Measurements from ENCODE around the gene GRAMD2A.

The GRAMD2A gene

GRCh38 chr15:72178976-72179585, 18.5 kb downstream of the GRAMD2A start:
- no peaks in the 10 kb centered on the region for H3K9me3 ChIP-seq (ENCODE audit: low read length)
- no peaks in the 10 kb centered on the region for H4K20me1 ChIP-seq (ENCODE audit: insufficient read depth, low read length)
- no peaks in the 10 kb centered on the region for H3K79me2 ChIP-seq (ENCODE audit: insufficient read depth, low read length)
- no peaks in the 10 kb centered on the region for H3K36me3 ChIP-seq (ENCODE audit: insufficient read depth, low read length)
- no peak overlapping the region for H3K27ac ChIP-seq (ENCODE audit: low read depth, low read length, poor library complexity, severe bottlenecking)
- no peaks in the 10 kb centered on the region; the same call in 1 of the 2 replicates for H3K27me3 ChIP-seq (ENCODE audit: insufficient read depth, low read length)
- no peak overlapping the region for H3K4me3 ChIP-seq (ENCODE audit: low read depth, low read length, poor library complexity, severe bottlenecking)
- H3K4me2 ChIP-seq (ENCODE audit: low read length): no peak overlapping the region
- H2AFZ ChIP-seq (ENCODE audit: low read length): no peak overlapping the region
- no peaks in the 10 kb centered on the region for H3F3A ChIP-seq (ENCODE audit: insufficient read depth, low read length)
- H3K9ac ChIP-seq (ENCODE audit: low read length): no peak overlapping the region
- no peaks in the 10 kb centered on the region for H3K9me2 ChIP-seq (ENCODE audit: low read depth, low read length)
- no peaks in the 10 kb centered on the region for H3K4me1 ChIP-seq (ENCODE audit: insufficient read depth, low read length, severe bottlenecking)
- TF ChIP-seq CTCF (IDR thresholded peaks at IDR 0.05; ENCODE audit: low read length) (no peak), EZH2 (IDR thresholded peaks at IDR 0.05; ENCODE audit: borderline replicate concordance, low read length) (no peak)

- Histone ChIP-seq H3F3A (ENCODE audit: insufficient read depth, low read length) (no peaks in the 10 kb centered on the region), H3K27ac (ENCODE audit: low read depth, low read length, poor library complexity, severe bottlenecking) (no peak overlapping the region), H3K9me3 (ENCODE audit: low read length) (no peaks in the 10 kb centered on the region), H3K36me3 (ENCODE audit: insufficient read depth, low read length) (no peaks in the 10 kb centered on the region), H3K9ac (ENCODE audit: low read length) (no peak overlapping the region), H3K79me2 (ENCODE audit: insufficient read depth, low read length) (no peaks in the 10 kb centered on the region), H3K4me2 (ENCODE audit: low read length) (no peak overlapping the region), H3K27me3 (ENCODE audit: insufficient read depth, low read length) (no peaks in the 10 kb centered on the region; the same call in 1 of the 2 replicates), H3K4me3 (ENCODE audit: low read depth, low read length, poor library complexity, severe bottlenecking) (no peak overlapping the region), H2AFZ (ENCODE audit: low read length) (no peak overlapping the region), H4K20me1 (ENCODE audit: insufficient read depth, low read length) (no peaks in the 10 kb centered on the region), H3K4me1 (ENCODE audit: insufficient read depth, low read length, severe bottlenecking) (no peaks in the 10 kb centered on the region), H3K9me2 (ENCODE audit: low read depth, low read length) (no peaks in the 10 kb centered on the region)
- TF ChIP-seq CTCF (IDR thresholded peaks at IDR 0.05; ENCODE audit: low read length): no peak
- TF ChIP-seq EZH2 (IDR thresholded peaks at IDR 0.05; ENCODE audit: borderline replicate concordance, low read length): no peak
Observed at GRCh38 chr15:72176743-72177142, 20.8 kb downstream of the GRAMD2A start.

- no peak overlapping the region for H3K4me3 ChIP-seq (ENCODE audit: low read depth, low read length, poor library complexity, severe bottlenecking)
- H3K27ac ChIP-seq (ENCODE audit: low read depth, low read length, poor library complexity, severe bottlenecking): no peak overlapping the region
- H3K36me3 ChIP-seq (ENCODE audit: insufficient read depth, low read length): no peaks in the 10 kb centered on the region
- TF ChIP-seq CTCF (IDR thresholded peaks at IDR 0.05; ENCODE audit: low read length) (no peak), EZH2 (IDR thresholded peaks at IDR 0.05; ENCODE audit: borderline replicate concordance, low read length) (no peak)
- H3K9me2 ChIP-seq (ENCODE audit: low read depth, low read length): no peaks in the 10 kb centered on the region
- H4K20me1 ChIP-seq (ENCODE audit: insufficient read depth, low read length): no peaks in the 10 kb centered on the region
- no peaks in the 10 kb centered on the region for H3K9me3 ChIP-seq (ENCODE audit: low read length)
- H3K27me3 ChIP-seq (ENCODE audit: insufficient read depth, low read length): no peaks in the 10 kb centered on the region; the same call in 1 of the 2 replicates
- no peak overlapping the region for H2AFZ ChIP-seq (ENCODE audit: low read length)
- H3K4me2 ChIP-seq (ENCODE audit: low read length): no peak overlapping the region
- H3K79me2 ChIP-seq (ENCODE audit: insufficient read depth, low read length): no peaks in the 10 kb centered on the region
- H3K9ac ChIP-seq (ENCODE audit: low read length): no peak overlapping the region
- H3K4me1 ChIP-seq (ENCODE audit: insufficient read depth, low read length, severe bottlenecking): no peaks in the 10 kb centered on the region
- H3F3A ChIP-seq (ENCODE audit: insufficient read depth, low read length): no peaks in the 10 kb centered on the region
Observed at GRCh38 chr15:72176159-72176558, 21.4 kb downstream of the GRAMD2A start.
